Trophoblast cell (in vitro differentiated cells and primary cell): ENCODE results near the gene C3orf62.
"Not testable (repeated sequence)": the region's sequence is repeated elsewhere in the genome, so short reads cannot be mapped to it uniquely, and the experiment has no call there.

Experiments used
- DNase-seq, 2 donors: peaks; one replicate each; pipeline ENCODE4 v3.0.0-alpha.2; 2016
- H2AFZ ChIP-seq: 2 replicates; pipeline ENCODE4 v1.6.1; 2013; ENCODE audit warnings: low read length, moderate library complexity, mild to moderate bottlenecking; ENCODE audit not compliant: insufficient read depth, poor library complexity
- H2AK5ac ChIP-seq: 2 replicates; pipeline ENCODE4 v1.6.1; 2013; ENCODE audit warnings: mild to moderate bottlenecking, low read length
- H2BK120ac ChIP-seq: 2 replicates; pipeline ENCODE4 v1.6.1; 2013; ENCODE audit warnings: low read length, mild to moderate bottlenecking, moderate library complexity; ENCODE audit not compliant: insufficient read depth, poor library complexity
- H2BK12ac ChIP-seq: 2 replicates; pipeline ENCODE4 v1.6.1; 2013; ENCODE audit warnings: mild to moderate bottlenecking, low read length, moderate library complexity
- H2BK5ac ChIP-seq: 2 replicates; pipeline ENCODE4 v1.6.1; 2013; ENCODE audit warnings: low read length, low read depth, moderate library complexity, mild to moderate bottlenecking; ENCODE audit not compliant: poor library complexity
- H3K14ac ChIP-seq: 2 replicates; pipeline ENCODE4 v1.6.1; 2013; ENCODE audit warnings: mild to moderate bottlenecking, low read length
- H3K18ac ChIP-seq: 2 replicates; pipeline ENCODE4 v1.6.1; 2013; ENCODE audit warnings: mild to moderate bottlenecking, low read length
- H3K23ac ChIP-seq: 2 replicates; pipeline ENCODE4 v1.6.1; 2013; ENCODE audit warnings: low read length
- H3K27ac ChIP-seq: 2 replicates; pipeline ENCODE4 v1.5.1; 2013; ENCODE audit warnings: low read depth, mild to moderate bottlenecking, inconsistent platforms, low read length, moderate library complexity
- H3K27me3 ChIP-seq: 2 replicates; pipeline ENCODE4 v1.6.1; 2013; ENCODE audit warnings: inconsistent platforms, mild to moderate bottlenecking, low read length, moderate library complexity; ENCODE audit not compliant: insufficient read depth
- H3K36me3 ChIP-seq, 2 experiments: 1 replicate in 1 of 2; 2 replicates in 1 of 2; pipeline ENCODE4 v1.6.1; 2013; ENCODE audit warnings: low read length in 2 of 2, mild to moderate bottlenecking in 2 of 2, moderate library complexity in 1 of 2; ENCODE audit not compliant: insufficient read depth in 2 of 2, control insufficient read depth in 1 of 2
- H3K4ac ChIP-seq: 2 replicates; pipeline ENCODE4 v1.6.1; 2013; ENCODE audit warnings: low read depth, mild to moderate bottlenecking, low read length, moderate library complexity
- H3K4me1 ChIP-seq, 2 experiments: 1 replicate in 1 of 2; 2 replicates in 1 of 2; pipeline ENCODE4 v1.6.1; 2013; ENCODE audit warnings: low read length in 2 of 2, mild to moderate bottlenecking in 2 of 2, moderate library complexity in 1 of 2; ENCODE audit not compliant: insufficient read depth in 2 of 2, control insufficient read depth in 1 of 2
- H3K4me2 ChIP-seq: 2 replicates; pipeline ENCODE4 v1.6.1; 2013; ENCODE audit warnings: inconsistent platforms, mild to moderate bottlenecking, low read length, moderate library complexity
- H3K4me3 ChIP-seq: 2 replicates; pipeline ENCODE4 v1.5.1; 2013; ENCODE audit warnings: mild to moderate bottlenecking, low read depth, low read length, inconsistent platforms
- H3K79me1 ChIP-seq: one replicate; pipeline ENCODE4 v1.6.1; 2013; ENCODE audit warnings: low read length
- H3K79me2 ChIP-seq: 2 replicates; pipeline ENCODE4 v1.6.1; 2013; ENCODE audit warnings: low read length, mild to moderate bottlenecking; ENCODE audit not compliant: control insufficient read depth, insufficient read depth, poor library complexity
- H3K9ac ChIP-seq: 2 replicates; pipeline ENCODE4 v1.6.1; 2013; ENCODE audit warnings: mild to moderate bottlenecking, low read length
- H3K9me3 ChIP-seq: 2 replicates; pipeline ENCODE4 v1.6.1; 2013; ENCODE audit warnings: low read depth, mild to moderate bottlenecking, control low read depth, inconsistent platforms, low read length; ENCODE audit not compliant: insufficient read depth
- H4K12ac ChIP-seq: 2 replicates; pipeline ENCODE4 v1.6.1; 2013; ENCODE audit warnings: low read depth, mild to moderate bottlenecking, low read length, moderate library complexity
- H4K8ac ChIP-seq: 2 replicates; pipeline ENCODE4 v1.6.1; 2013; ENCODE audit warnings: low read depth, mild to moderate bottlenecking, low read length, moderate library complexity
- H4K91ac ChIP-seq: one replicate; pipeline ENCODE4 v1.6.1; 2013; ENCODE audit warnings: low read depth, mild to moderate bottlenecking, low read length, moderate library complexity
- WGBS: extraction: QIAGEN DNeasy Blood & Tissue Kit; methylation state at CpG from one replicate; pipeline ENCODE4 v1.1.7; 2013; ENCODE audit warnings: missing lambda C conversion rate; ENCODE audit not compliant: insufficient read length, insufficient coverage; ENCODE audit errors: extremely low coverage; 5-methylcytosine and 5-hydroxymethylcytosine counted together

C3orf62 gene

DNA sequence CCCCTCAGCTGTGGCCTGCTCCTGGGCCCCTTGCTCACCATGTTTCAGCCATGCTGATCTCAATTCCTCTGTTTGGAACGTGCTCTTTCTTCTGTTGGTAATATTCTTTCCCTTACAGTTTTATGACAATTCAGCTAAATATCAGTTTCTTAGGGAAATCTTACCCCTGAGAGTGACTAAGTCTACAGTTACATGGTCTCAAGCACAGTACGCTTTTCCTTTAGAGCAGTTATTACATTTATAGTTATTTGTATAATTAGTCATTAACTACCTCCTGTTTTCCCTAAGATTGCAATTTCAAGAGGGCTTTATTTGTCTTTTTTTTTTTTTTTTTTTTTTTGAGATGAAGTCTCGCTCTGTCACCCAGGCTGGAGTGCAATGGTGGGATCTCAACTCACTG, 23.5 kb downstream of the C3orf62 start:
- no CpG with 5 or more reads among the region's 3 CpGs for WGBS
- Histone ChIP-seq H3K27me3 (no peaks in the 10 kb centered on the region), H3K4me3 (no peak overlapping the region), H3K36me3 (no peaks in the 10 kb centered on the region), H3K14ac (no peak overlapping the region), H3K18ac (no peak overlapping the region), H3K27ac (no peak overlapping the region), H3K4me2 (no peak overlapping the region), H3K9me3 (no peaks in the 10 kb centered on the region), H3K79me2 (no peaks in the 10 kb centered on the region), H3K79me1 (peaks cover 4% of the 10 kb centered on the region), H2AK5ac (no peak overlapping the region), H2BK5ac (no peak overlapping the region), H4K12ac (no peak overlapping the region), H2BK12ac (no peak overlapping the region), H3K9ac (no peak overlapping the region), H3K4me1 (peaks cover 11 to 15% of the 10 kb centered on the region in 2 experiments), H3K23ac (no peak overlapping the region), H2AFZ (no peak overlapping the region), H4K8ac (no peak overlapping the region), H3K4ac (no peak overlapping the region), H4K91ac (no peak overlapping the region), H2BK120ac (peak overlapping the region; percentile 17)
- DNase-seq = no peak

DNA sequence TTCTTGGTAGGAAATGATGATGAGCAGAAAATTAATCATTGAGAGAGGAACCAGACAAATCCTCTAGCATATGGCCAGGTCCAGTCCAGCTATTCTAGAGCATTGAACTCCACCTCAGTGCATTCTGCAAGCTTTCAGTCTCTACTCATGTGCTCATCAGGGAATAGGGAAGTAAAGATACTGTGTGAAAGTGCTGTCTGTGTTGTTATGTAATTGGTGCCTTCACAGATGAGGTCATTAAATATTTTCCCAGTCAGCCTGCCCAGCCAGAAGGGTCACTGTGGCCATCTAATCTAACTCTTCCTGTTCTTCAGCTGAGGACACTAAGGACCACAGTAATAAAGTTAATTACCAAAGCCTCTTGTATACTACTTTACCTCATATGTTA, 28.2 kb downstream of the C3orf62 start:
- H3K27me3 ChIP-seq = no peaks in the 10 kb centered on the region
- H3K18ac ChIP-seq = no peak overlapping the region
- peaks cover 7% of the 10 kb centered on the region in 2 experiments for H3K4me1 ChIP-seq
- no peak overlapping the region for H4K12ac ChIP-seq
- H3K4ac ChIP-seq = no peak overlapping the region
- H3K9me3 ChIP-seq = no peaks in the 10 kb centered on the region
- H3K9ac ChIP-seq = no peak overlapping the region
- no peak overlapping the region for H2AFZ ChIP-seq
- no peak overlapping the region for H3K27ac ChIP-seq
- H3K4me2 ChIP-seq = no peak overlapping the region
- no peak overlapping the region for H3K23ac ChIP-seq
- peak; percentile 44 to 74 for DNase-seq
- no peak overlapping the region for H4K8ac ChIP-seq
- no peak overlapping the region for H2BK5ac ChIP-seq
- H4K91ac ChIP-seq = no peak overlapping the region
- H2BK120ac ChIP-seq = no peak overlapping the region
- H3K79me1 ChIP-seq = no peaks in the 10 kb centered on the region
- no peaks in the 10 kb centered on the region for H3K79me2 ChIP-seq
- H2BK12ac ChIP-seq = no peak overlapping the region
- no peak overlapping the region for H3K14ac ChIP-seq
- H3K36me3 ChIP-seq = no peaks in the 10 kb centered on the region
- no peak overlapping the region for H3K4me3 ChIP-seq
- H2AK5ac ChIP-seq = no peak overlapping the region

DNA sequence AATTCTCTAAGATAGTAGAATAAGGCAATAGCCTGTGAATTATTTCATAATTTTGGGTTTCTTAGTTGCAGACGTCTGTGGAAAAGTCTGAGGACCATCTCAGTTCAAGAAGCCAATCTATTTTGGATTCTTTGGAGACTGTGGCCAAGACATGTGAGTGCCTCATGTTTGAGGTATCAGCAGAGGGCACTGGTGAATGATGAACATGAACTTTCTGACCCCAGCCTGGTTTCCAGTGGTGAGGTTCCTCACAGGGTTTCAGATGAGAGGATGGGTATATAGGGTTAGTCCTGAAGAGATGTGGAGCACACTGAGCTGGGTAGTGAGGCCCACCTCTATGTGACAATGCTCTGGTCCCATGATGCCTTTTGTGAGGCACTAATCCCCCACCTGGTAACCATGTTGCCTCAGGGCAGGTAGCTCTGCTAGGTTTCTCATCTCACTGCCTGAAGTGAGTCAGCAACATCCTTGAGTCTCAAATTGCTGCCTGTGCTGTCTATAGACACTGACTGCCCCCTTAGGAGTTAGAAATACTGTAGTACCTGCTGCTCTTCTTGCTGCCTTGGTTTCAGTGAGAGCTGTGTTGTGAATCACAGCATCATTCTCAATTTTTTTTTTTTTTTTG, 32.3 kb downstream of the C3orf62 start:
- DNase-seq = peak; percentile 45 to 79
- Histone ChIP-seq H4K8ac (peak overlapping the region; percentile 62), H3K27ac (peak overlapping the region; percentile 57), H3K4ac (peak overlapping the region; percentile 14), H3K4me1 (peaks cover 7% of the 10 kb centered on the region in 2 experiments), H4K91ac (peak overlapping the region; percentile 57), H2BK5ac (no peak overlapping the region), H3K9me3 (no peaks in the 10 kb centered on the region), H3K36me3 (no peaks in the 10 kb centered on the region), H2BK120ac (peak overlapping the region; percentile 69), H2BK12ac (peak overlapping the region; percentile 95), H3K4me2 (no peak overlapping the region), H3K79me2 (no peaks in the 10 kb centered on the region), H3K79me1 (peaks cover 1% of the 10 kb centered on the region), H4K12ac (no peak overlapping the region), H3K23ac (no peak overlapping the region), H3K18ac (peak overlapping the region; percentile 66), H3K9ac (no peak overlapping the region), H2AFZ (peak overlapping the region; percentile 60), H3K27me3 (no peaks in the 10 kb centered on the region), H2AK5ac (peak overlapping the region; percentile 86), H3K14ac (no peak overlapping the region), H3K4me3 (no peak overlapping the region)
- no CpG with 5 or more reads among the region's 1 CpG for WGBS

DNA sequence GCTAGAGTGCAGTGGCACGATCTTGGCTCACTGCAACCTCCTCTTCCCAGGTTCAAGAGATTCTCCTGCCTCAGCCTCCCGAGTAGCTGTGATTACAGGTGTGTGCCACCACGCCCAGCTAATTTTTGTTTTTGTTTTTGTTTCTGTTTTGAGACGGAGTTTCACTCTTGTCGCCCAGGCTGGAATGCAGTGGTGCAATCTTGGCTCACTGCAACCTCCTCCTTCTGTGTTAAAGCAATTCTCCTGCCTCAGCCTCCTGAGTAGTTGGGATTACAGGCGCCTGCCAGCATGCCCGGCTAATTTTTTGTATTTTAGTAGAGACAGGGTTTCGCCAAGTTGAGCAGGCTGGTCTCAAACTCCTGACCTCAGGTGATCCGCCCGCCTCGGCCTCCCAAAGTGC, 36.9 kb downstream of the C3orf62 start:
- not testable (repeated sequence) for H3K4me2 ChIP-seq, H3K79me2 ChIP-seq, H2BK5ac ChIP-seq, H3K18ac ChIP-seq, H4K8ac ChIP-seq, H3K27ac ChIP-seq, H2AK5ac ChIP-seq, H2BK12ac ChIP-seq, H2AFZ ChIP-seq, H3K9ac ChIP-seq, H3K4me3 ChIP-seq, H4K12ac ChIP-seq, H3K4ac ChIP-seq, H3K36me3 ChIP-seq, H2BK120ac ChIP-seq, H3K27me3 ChIP-seq, H3K4me1 ChIP-seq, H3K14ac ChIP-seq, H3K9me3 ChIP-seq, H3K23ac ChIP-seq
- no CpG with 5 or more reads among the region's 11 CpGs for WGBS
- peak overlapping the region; percentile 28 for H4K91ac ChIP-seq
- DNase-seq = peak; percentile 42 to 76
- H3K79me1 ChIP-seq = peaks cover 10% of the 10 kb centered on the region
